ENCODE measurements around the gene VPS35L.

VPS35L gene

DNA sequence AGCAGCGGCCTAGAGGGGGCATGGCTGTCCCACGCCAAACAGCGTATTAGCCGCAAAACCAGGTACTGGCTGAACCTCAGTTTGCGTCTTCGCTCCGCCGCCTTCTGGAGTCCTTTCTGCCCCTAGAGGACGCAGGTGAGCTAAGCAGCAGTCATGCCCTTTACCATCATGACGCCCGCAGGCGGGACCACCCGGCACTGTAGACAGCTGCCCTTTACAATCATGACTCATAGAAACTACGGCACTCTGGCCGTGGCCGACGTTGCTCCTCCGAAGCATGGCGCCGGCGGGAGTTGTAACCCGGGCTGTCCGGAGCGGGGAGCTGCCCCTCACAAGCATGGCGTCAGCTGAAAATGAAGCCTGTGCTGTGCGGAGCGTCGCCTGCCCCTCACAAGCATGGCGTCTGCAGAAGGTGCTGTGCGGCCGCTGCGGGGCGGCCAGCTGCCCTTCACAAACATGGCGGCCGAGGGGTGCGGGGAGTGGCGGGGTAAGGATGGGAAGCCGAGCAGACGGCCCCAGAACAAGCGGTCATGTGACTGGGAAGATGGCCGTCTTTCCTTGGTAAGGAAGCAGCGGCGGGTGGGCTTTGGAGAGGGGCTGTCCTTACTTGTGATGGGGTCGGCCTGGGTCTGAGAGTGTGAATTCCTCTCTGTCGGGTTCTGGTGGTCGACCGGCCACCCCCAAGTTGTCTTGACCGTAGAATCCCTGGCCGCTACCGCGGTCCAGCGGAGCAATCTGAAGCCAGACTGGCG, at the start of gene VPS35L:
Gene VPS35L (plus strand): TSS at position 518 of the 752 bp plus-strand sequence. CDS start 27 bp downstream, at position 545.
- peak; percentile 87 for DNase-seq (ENCODE audit: low read depth, low spot score)

DNA sequence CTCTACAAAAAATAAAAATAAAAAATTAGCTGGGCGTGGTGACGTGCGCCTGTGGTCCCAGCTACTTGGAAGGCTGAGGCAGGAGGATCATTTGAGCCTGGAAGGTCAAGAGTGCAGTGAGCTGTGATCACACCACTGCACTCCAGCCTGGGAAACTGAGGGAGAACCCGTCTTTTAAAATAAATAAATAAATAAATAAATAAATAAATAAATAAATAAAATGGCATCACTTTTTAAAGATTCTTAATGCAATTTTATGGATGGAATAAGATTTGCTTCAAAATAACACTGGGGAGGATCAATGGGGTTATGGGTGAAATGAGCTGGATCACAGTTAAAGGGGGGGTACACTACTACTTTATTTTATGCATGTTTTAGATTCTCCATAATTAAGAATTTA, 48.5 kb upstream of the VPS35L start:
- no peak for DNase-seq (ENCODE audit: low read depth, low spot score)

- DNase-seq (ENCODE audit: low read depth, low spot score): no peak
Observed at GRCh38 chr16:19507867-19508266, 47.6 kb upstream of the VPS35L start.

DNA sequence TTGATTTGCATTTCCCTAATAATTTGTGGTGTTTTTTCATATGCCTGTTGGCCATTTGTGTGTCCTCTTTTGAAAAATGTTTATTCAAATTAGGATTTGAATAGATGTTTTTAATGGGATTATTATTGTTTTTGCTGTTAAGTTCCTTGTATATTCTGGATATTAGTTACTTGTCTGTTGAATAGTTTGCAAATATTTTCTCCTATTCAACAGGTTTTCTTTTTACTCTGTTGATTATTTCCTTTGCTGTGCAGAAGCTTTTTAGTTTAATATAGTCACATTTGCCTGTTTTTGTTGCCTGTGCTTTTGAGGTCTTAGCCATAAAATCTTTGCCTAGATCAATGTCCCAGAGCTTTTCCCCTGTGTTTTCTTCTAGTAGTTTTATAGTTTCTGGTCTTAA, 43.2 kb upstream of the VPS35L start:
- DNase-seq (ENCODE audit: low read depth, low spot score): no peak

GRCh38 chr16:19513377-19514053, 42.0 kb upstream of the VPS35L start:
- no peak for DNase-seq (ENCODE audit: low read depth, low spot score)

DNA sequence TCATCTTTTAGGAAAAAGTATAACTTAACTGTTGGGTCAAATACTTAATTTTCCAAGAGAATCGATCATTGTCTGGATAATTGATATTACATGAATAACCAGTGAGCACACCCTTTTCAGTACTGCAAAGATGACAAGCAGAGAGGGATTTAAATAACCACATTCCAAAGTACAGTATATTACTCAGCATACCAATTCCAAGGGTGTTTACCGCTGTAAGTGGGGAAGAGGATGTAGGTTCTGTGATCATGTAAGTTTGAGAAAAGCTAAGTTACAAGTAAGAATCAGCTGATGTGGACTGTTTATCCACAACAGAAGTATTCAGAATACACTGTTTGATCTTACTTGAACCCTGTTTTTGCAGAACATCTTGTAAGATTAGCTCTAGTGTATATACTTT, 39.7 kb upstream of the VPS35L start:
- DNase-seq (ENCODE audit: low read depth, low spot score): no peak

DNA sequence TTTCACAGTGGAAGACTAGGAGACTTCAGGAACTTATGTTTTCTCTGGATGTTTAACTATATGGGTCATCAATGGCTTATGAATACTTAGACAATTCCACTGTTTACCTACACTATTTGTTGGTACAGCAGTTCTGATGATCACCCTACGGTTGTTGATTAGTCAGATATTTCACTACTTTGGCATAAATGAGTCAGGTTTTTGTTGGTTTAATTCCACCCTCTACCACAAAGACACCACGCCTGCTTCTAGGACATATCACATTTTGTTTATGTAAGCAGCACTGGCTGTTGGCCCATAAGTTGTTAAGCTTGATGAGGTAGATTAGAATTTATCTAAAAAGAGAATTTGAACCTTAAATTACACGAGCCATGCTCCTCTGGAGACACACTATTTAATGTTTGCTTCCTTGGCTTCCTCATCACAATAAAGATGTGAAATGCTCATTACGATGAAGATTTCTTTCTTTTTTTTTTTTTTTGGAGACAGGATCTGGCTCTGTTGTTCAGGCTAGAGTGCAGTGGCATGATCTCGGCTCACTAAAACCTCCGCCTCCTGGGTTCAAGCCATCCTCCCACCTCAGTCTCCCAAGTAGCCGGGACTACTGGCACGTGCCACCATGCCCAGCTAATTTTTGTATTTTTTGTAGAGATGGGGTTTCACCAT, 37.9 kb upstream of the VPS35L start:
- DNase-seq (ENCODE audit: low read depth, low spot score): no peak

DNA sequence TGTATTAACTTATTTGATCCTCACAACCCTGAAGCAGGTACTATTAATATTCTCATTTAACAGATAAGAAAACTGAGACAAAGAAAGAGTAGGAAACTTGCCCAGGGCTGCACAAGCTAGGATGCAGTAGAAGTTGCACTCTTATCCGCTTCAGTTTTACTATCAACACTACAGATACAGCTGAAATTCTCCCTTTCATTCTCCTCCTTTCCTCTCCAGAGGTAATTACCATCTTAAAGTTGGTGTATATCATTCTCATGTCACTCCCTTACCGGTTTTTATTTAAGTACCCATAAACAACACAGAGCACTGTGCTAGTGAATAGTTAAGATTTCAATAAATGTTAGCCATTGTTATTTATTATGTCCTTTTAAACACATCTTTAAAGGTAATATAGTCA, 37.1 kb upstream of the VPS35L start:
- DNase-seq (ENCODE audit: low read depth, low spot score): no peak

- DNase-seq (ENCODE audit: low read depth, low spot score): no peak
Observed at GRCh38 chr16:19520861-19521331, 34.6 kb upstream of the VPS35L start.

- DNase-seq (ENCODE audit: low read depth, low spot score): peak; percentile 89
Observed at GRCh38 chr16:19521471-19522396, 33.8 kb upstream of the VPS35L start, which contains the start of gene GDE1. Gene GDE1 (minus strand): TSS chr16:19522098. CDS start chr16:19521964, 134 bp downstream.

- DNase-seq (ENCODE audit: low read depth, low spot score): no peak
Observed at GRCh38 chr16:19522397-19522732, 33.1 kb upstream of the VPS35L start.

GRCh38 chr16:19522760-19523159, 32.7 kb upstream of the VPS35L start:
- DNase-seq (ENCODE audit: low read depth, low spot score): no peak

GRCh38 chr16:19523184-19523558, 32.3 kb upstream of the VPS35L start:
- DNase-seq (ENCODE audit: low read depth, low spot score): no peak

- peak; percentile 94 for DNase-seq (ENCODE audit: low read depth, low spot score)
Observed at GRCh38 chr16:19523559-19524355, 31.7 kb upstream of the VPS35L start, which contains the start of gene CCP110. Gene CCP110 (plus strand): TSS chr16:19523942. CDS start chr16:19527882, 3,940 bp downstream.

DNA sequence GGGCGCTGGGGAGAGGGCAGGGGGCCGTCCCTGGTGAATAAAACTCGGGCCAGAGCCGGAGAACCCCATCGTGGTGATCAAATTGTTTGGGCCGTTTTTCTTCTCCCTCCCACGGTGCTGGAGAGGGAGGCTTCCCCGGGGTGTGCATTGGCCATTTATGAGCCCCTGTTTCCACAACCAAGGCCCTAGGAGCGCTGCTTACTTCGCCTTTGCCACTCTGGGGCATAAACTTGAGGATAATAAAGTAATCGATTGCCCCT, 31.2 kb upstream of the VPS35L start:
- DNase-seq (ENCODE audit: low read depth, low spot score): no peak

- DNase-seq (ENCODE audit: low read depth, low spot score): no peak
Observed at GRCh38 chr16:19524616-19525384, 30.7 kb upstream of the VPS35L start.

GRCh38 chr16:19525385-19525723, 30.1 kb upstream of the VPS35L start:
- no peak for DNase-seq (ENCODE audit: low read depth, low spot score)

DNA sequence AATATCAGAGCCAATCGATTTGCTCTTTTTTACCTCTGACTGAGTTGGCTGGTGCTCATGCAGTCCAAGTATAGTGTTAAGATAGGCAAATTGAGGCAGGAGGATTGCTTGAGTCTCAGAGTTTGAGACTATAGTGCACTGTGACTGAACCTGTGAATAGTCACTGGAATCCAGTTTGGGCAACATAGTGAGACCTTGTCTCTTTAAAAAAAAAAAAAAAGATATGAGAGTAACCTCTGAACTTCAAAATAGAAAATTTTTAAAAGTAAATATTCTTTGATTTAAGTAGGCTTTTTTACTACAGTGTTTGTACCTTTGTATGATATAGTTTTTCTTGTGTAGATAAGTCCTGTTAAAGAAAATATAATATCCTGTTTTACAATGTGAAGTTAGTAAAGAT, 28.3 kb upstream of the VPS35L start:
- no peak for DNase-seq (ENCODE audit: low read depth, low spot score)

GRCh38 chr16:19528666-19529065, 26.8 kb upstream of the VPS35L start:
- DNase-seq (ENCODE audit: low read depth, low spot score): no peak

GRCh38 chr16:19532601-19533000, 22.9 kb upstream of the VPS35L start:
- no peak for DNase-seq (ENCODE audit: low read depth, low spot score)
